DMS 273 (cell line): ENCODE measurements around the gene PGBD5.

ENCODE experiments used
- DNase-seq: peaks from one replicate; lab custom pipeline; 2025; ENCODE audit not compliant: unreplicated experiment; lab: John Stamatoyannopoulos, UW

The PGBD5 gene

DNA sequence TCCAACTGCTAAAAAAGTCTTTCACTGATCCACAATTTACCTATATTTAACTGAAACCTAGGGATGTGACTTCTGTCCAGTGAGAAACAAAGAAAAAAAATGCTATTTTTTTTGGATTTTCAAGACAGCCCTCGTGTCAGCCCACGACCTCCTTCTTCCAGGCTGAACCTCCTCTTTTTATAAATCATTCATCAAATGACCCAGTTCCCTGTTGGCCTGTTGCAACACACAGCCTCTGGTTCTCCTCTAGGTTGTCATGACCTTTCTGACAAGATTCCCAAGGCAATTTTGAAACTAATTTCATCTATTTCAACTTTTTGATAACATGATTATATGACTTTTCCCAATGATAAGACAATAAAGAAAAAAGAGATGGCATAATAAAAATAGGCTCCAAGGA, 74.6 kb downstream of the PGBD5 start:
- no peak for DNase-seq

DNA sequence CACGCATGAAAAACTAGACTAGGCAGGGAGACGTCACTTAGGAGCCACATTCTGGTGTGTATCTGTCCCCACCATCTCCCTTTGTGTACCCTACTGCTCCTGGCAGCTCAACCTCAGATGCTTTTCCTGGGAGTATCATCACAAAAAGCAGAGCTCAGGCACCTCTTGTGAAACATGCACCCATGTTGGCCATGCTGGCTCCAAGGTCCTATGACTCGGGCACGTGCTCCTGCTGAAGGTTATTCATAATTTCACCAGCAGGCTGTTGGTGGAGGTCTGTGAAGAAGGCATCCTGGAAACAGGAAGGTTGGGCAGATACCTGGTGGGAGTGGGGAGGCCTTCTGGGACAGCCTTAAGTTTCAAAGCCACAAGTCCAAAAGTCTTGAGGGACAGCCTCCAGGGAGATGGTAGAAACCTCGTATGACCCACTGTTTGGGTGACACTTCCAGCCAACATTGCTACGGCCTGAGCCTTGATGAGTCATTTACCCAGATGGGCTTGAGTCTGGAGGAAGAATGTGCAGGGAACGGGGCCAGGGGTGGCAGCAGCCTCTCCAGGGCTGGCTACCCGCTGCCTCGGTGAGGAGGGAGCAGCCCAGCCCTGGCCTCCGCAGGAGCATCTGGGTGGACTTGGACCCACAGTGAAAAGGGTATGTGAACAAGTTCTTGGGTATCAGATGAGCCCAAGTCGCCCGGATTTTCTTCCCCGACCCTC, 75.8 kb downstream of the PGBD5 start:
- DNase-seq, result peak; percentile 64

DNA sequence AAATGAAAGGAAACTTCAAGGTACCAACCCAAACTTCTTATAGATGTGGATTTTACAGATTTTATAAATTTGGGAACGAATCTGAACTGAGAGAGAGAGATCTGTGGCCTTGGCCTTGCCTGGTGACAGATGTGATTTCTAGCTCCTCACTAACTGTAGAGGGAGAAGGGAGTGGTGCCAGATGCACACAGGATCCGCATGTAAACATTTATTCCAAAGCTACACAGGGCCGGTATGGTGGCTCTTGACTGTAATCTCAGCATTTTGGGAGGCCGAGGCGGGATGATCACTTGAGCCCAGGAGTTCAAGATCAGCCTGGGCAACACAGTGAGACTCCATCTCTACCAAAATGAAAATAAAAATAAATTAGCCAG, 77.1 kb downstream of the PGBD5 start:
- peak; percentile 73 for DNase-seq

- DNase-seq, result peak; percentile 64
Measured at GRCh38 chr1:230348386-230349019, 77.6 kb downstream of the PGBD5 start.

GRCh38 chr1:230347896-230348295, 78.2 kb downstream of the PGBD5 start:
- DNase-seq, result no peak

GRCh38 chr1:230345139-230345885, 80.8 kb downstream of the PGBD5 start:
- DNase-seq, result no peak

GRCh38 chr1:230342699-230343098, 83.4 kb downstream of the PGBD5 start:
- DNase-seq, result no peak

- DNase-seq, result no peak
Measured at GRCh38 chr1:230342019-230342418, 84.1 kb downstream of the PGBD5 start.

GRCh38 chr1:230341162-230341546, 85.0 kb downstream of the PGBD5 start:
- no peak for DNase-seq

GRCh38 chr1:230340526-230341161, 85.5 kb downstream of the PGBD5 start:
- no peak for DNase-seq

- no peak for DNase-seq
Measured at GRCh38 chr1:230339033-230339432, 87.1 kb downstream of the PGBD5 start.

DNA sequence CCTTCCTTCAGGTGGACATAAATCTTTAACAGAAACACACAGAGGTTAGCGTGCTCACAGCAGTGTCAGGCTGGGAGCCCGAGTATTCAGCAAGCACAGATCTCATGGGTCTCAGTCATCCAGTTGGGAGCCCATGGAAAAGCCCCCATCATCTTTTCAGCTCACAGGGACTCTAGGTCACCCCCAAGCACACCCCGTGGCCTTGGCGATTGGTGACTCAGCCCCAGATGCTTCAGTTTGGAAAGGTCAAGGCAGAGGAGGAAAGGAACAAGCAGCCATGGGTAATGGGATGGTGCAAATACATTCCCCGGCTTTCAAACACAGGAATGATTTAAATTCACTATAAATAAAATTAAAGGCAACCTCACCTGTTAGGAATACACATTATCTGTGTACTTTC, 88.9 kb downstream of the PGBD5 start:
- DNase-seq, result no peak

DNA sequence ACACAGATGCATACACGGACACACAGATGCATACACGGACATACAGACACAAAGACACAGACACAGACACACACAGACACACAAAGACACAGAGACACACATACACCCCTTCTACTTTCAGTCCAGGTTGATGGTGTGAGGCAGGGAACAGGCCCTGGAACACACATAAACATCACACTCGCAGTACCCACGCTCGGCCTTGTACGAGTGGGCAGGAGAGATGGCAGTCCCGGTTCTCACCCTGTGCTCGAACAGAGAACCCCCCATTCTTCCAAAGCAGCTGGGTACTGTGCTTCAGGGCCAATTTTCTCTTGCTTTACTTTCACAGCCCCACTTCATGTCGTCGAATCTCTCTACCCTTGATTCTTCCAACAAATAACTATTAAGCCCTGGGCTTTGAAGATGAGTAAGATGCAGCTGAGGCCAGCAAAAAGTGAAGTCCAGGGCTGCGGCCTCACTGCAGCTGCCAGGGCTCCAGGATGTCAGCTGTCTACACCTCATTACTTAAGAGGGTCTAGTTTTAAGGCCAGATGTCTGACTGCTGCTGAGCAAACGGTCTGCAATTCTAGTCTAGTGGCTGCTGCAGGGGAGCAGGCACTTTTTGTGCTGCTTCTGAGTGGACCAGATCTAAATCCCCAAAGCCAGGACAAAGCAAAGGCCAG, 90.1 kb downstream of the PGBD5 start:
- DNase-seq, result peak; percentile 24

GRCh38 chr1:230334447-230334837, 91.7 kb downstream of the PGBD5 start:
- DNase-seq, result no peak

DNA sequence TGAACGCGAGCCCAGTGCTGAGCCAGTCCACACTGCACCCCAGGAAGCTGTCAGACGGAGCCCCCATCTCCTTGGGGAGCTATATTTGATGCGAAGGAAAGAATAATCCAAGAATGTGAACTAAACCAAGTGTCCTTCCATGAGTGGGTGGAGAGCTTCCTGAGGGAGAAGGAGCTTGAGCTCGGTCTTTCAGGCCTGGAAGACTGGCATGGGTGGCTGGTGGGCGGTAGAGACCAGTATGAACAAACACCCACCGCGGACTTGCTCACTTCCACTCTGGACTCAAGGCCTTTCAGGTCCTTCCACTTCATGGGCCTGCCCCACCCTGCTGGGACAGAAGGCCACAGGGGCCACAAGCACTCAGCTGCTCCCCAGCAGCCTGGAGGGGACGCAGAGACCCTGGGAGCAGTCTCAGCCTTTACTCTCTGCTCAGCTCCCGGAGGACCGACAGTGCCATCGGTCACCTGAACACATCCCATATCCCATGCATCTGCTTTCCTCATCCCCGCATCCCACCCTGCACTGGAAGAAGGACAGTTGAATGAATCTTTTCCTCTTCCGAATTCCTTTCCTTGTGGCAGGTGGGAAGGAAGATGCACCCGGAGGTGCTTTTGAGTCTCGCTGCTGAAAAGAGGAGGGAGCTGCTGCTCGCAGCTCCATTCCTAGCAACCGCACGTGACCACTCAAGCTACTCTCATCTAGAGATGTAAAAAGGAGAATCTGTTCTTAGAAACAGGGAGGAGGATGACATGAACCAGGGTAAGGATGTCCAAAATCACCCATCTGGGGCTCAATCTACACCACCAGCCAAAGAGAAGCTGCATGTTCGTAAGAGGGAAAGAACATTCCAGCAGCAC, 92.3 kb downstream of the PGBD5 start:
- no peak for DNase-seq

GRCh38 chr1:230332575-230333066, 93.5 kb downstream of the PGBD5 start:
- DNase-seq, result no peak

DNA sequence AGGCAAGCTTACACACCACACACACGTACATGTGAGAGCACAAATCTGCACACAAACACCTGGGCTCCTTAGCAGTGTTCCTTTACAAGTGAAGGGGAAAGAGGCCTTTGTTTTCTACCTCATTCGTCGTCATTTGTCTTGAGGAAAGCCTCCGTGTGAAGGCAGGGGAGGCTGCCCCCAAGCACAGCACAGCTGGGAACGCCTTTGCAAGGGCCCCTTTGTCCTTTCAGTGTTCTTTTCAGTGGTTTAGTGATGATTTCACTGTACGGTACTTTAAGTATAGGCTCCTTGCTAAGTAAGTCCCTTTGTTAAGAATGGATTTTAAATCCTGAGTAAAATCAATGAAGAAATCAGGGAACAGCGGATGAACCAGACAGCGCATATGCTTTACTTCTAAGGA, 94.1 kb downstream of the PGBD5 start:
- no peak for DNase-seq

GRCh38 chr1:230330157-230330556, 96.0 kb downstream of the PGBD5 start:
- DNase-seq, result no peak

- DNase-seq, result no peak
Measured at GRCh38 chr1:230328342-230329015, 97.7 kb downstream of the PGBD5 start.

GRCh38 chr1:230327892-230328284, 98.2 kb downstream of the PGBD5 start:
- DNase-seq, result no peak
